SK-N-SH (cell line): ENCODE data around the gene ASZ1. TPM values are rescaled to one million over a fixed set of nuclear protein-coding genes. Genes with fewer than 3 reads are reported as not detected.

Experiments used
- CTCF ChIA-PET: fragments of 300-600, 350-600 bp; formaldehyde crosslinking; extraction: SDS; loops from one replicate; lab custom pipeline; 2021; lab: Yijun Ruan, JAX
- POLR2A ChIA-PET: fragments of 350-600 bp; sonication (Branson Sonifier 250); formaldehyde crosslinking; extraction: SDS; loops from one replicate; lab custom pipeline; 2020; ENCODE audit warnings: antibody characterized with exemption, inconsistent platforms; lab: Yijun Ruan, JAX
- DNase-seq: peaks from one replicate; pipeline ENCODE4 v3.0.0; 2012
- H2AFZ ChIP-seq: fragments of 200-600 bp; sonication (generic); 2 replicates; pipeline ENCODE4 v1.8.1; 2016; ENCODE audit warnings: antibody characterized with exemption, mild to moderate bottlenecking, low read depth
- H3F3A ChIP-seq: fragments of 200-600 bp; sonication (generic); replicated peaks from 2 replicates; pipeline ENCODE3; 2016; ENCODE audit warnings: antibody characterized with exemption, mild to moderate bottlenecking; ENCODE audit not compliant: insufficient read depth
- H3K27ac ChIP-seq, 2 experiments: fragments of 200-500 bp in 1 of 2; fragments of 200-600 bp in 1 of 2; sonication (Bioruptor generic) in 1 of 2; sonication (generic), shearing (Covaris generic) in 1 of 2; 2 replicates each; pipeline versions ENCODE4 v1.5.1 to v1.6.1; 2014 to 2016; ENCODE audit warnings: low read depth in 2 of 2, inconsistent platforms in 1 of 2, low read length in 1 of 2, mild to moderate bottlenecking in 1 of 2, mixed read lengths in 1 of 2
- H3K27me3 ChIP-seq: fragments of 200-600 bp; sonication (generic), shearing (Covaris generic); 2 replicates; pipeline ENCODE4 v1.6.1; 2016; ENCODE audit warnings: mixed run types; ENCODE audit not compliant: insufficient read depth
- H3K36me3 ChIP-seq, 2 experiments: fragments of 200-500 bp in 1 of 2; fragments of 200-600 bp in 1 of 2; sonication (Bioruptor generic) in 1 of 2; sonication (generic) in 1 of 2; replicated peaks in 1 of 2; 2 replicates each; pipeline versions ENCODE3 to v1.5.1; 2014 to 2016; ENCODE audit warnings: low read length in 1 of 2, mild to moderate bottlenecking in 1 of 2; ENCODE audit not compliant: insufficient read depth in 2 of 2, control insufficient read depth in 1 of 2
- H3K4me1 ChIP-seq, 2 experiments: fragments of 200-500 bp in 1 of 2; fragments of 200-600 bp in 1 of 2; sonication (Bioruptor generic) in 1 of 2; sonication (generic), shearing (Covaris generic) in 1 of 2; 2 replicates each; pipeline versions ENCODE4 v1.5.1 to v1.6.1; 2014 to 2016; ENCODE audit warnings: low read depth in 1 of 2, low read length in 1 of 2, mixed run types in 1 of 2; ENCODE audit not compliant: insufficient read depth in 2 of 2, control insufficient read depth in 1 of 2
- H3K4me2 ChIP-seq: fragments of 200-600 bp; sonication (generic), shearing (Covaris generic); 2 replicates; pipeline ENCODE4 v1.6.1; 2017; ENCODE audit warnings: mixed run types
- H3K4me3 ChIP-seq, 2 experiments: fragments of 200-500 bp in 1 of 2; fragments of 200-600 bp in 1 of 2; sonication (Bioruptor generic) in 1 of 2; sonication (generic), shearing (Covaris generic) in 1 of 2; 2 replicates each; pipeline versions ENCODE4 v1.5.1 to v1.8.1; 2014 to 2016; ENCODE audit warnings: low read depth in 2 of 2, inconsistent platforms in 1 of 2, low read length in 1 of 2, mild to moderate bottlenecking in 1 of 2, mixed read lengths in 1 of 2, moderate library complexity in 1 of 2
- H3K79me2 ChIP-seq: fragments of 200-600 bp; sonication (generic); 2 replicates; pipeline ENCODE4 v1.8.1; 2017; ENCODE audit warnings: mild to moderate bottlenecking; ENCODE audit not compliant: insufficient read depth
- H3K9ac ChIP-seq: fragments of 200-600 bp; sonication (generic); 2 replicates; pipeline ENCODE4 v1.6.1; 2017; ENCODE audit warnings: mixed run types
- H3K9me2 ChIP-seq: fragments of 200-600 bp; sonication (generic); 2 replicates; pipeline ENCODE4 v1.6.1; 2017; ENCODE audit warnings: mixed run types
- H3K9me3 ChIP-seq: fragments of 200-600 bp; sonication (generic); 2 replicates; pipeline ENCODE4 v1.6.1; 2017; ENCODE audit warnings: mixed run types, mild to moderate bottlenecking, moderate library complexity
- H4K20me1 ChIP-seq: fragments of 200-600 bp; sonication (generic); 2 replicates; pipeline ENCODE4 v1.6.1; 2017; ENCODE audit warnings: mild to moderate bottlenecking, mixed run types; ENCODE audit not compliant: insufficient read depth
- ELF1 ChIP-seq: IDR thresholded peaks from 2 replicates; pipeline ENCODE4 v1.4.0; 2012
- EP300 ChIP-seq, 2 experiments: IDR thresholded peaks; 2 replicates each; pipeline versions ENCODE4 v1.4.0 to v1.6.1; 2012; ENCODE audit warnings: borderline replicate concordance in 1 of 2, low read depth in 1 of 2, low read length in 1 of 2
- EZH2phosphoT487 ChIP-seq: fragments of 200-600 bp; sonication (generic); IDR thresholded peaks from 2 replicates; pipeline ENCODE4 v1.6.1; 2017; ENCODE audit warnings: low read depth, mixed run types, mild to moderate bottlenecking, antibody characterized with exemption, moderate library complexity, borderline replicate concordance
- FOSL2 ChIP-seq: IDR thresholded peaks from 2 replicates; pipeline ENCODE4 v1.4.0; 2012; ENCODE audit warnings: low read depth, mild to moderate bottlenecking, moderate library complexity, borderline replicate concordance
- FOXJ3 ChIP-seq: sonication (generic); formaldehyde crosslinking; IDR thresholded peaks from 2 replicates; pipeline ENCODE4 v1.5.1; 2020; ENCODE audit warnings: mild to moderate bottlenecking, missing genetic modification reagents
- FOXM1 ChIP-seq: IDR thresholded peaks from 2 replicates; pipeline ENCODE4 v1.4.0; 2012; ENCODE audit warnings: low read depth, mild to moderate bottlenecking
- GABPA ChIP-seq: IDR thresholded peaks from 2 replicates; pipeline ENCODE4 v1.4.0; 2012; ENCODE audit warnings: low read depth, mild to moderate bottlenecking
- MEF2A ChIP-seq: IDR thresholded peaks from 2 replicates; pipeline ENCODE4 v1.4.0; 2012; ENCODE audit warnings: low read depth, borderline replicate concordance
- MXI1 ChIP-seq: IDR thresholded peaks from 2 replicates; pipeline ENCODE4 v1.6.1; 2012; ENCODE audit warnings: mild to moderate bottlenecking, low read depth, low read length, improper control_type of control experiment
- POLR2AphosphoS5 ChIP-seq: IDR thresholded peaks from 2 replicates; pipeline ENCODE4 v1.6.1; 2012; ENCODE audit warnings: low read depth, low read length
- RAD21 ChIP-seq: IDR thresholded peaks from 2 replicates; pipeline ENCODE4 v1.6.1; 2012; ENCODE audit warnings: mild to moderate bottlenecking, low read length
- REST ChIP-seq: IDR thresholded peaks from 2 replicates; pipeline ENCODE4 v1.6.1; 2012; ENCODE audit warnings: mild to moderate bottlenecking, low read depth, low read length, moderate library complexity
- RFX5 ChIP-seq: IDR thresholded peaks from 2 replicates; pipeline ENCODE4 v1.6.1; 2012; ENCODE audit warnings: mild to moderate bottlenecking, improper control_type of control experiment, low read length
- TCF12 ChIP-seq: IDR thresholded peaks from 2 replicates; pipeline ENCODE4 v1.4.0; 2012
- YY1 ChIP-seq: IDR thresholded peaks from 2 replicates; pipeline ENCODE4 v1.4.0; 2012; ENCODE audit warnings: low read depth, mild to moderate bottlenecking
- ZBTB33 ChIP-seq: IDR thresholded peaks from 2 replicates; pipeline ENCODE4 v1.4.0; 2012; ENCODE audit warnings: low read depth, borderline replicate concordance
- polyA plus RNA-seq, 3 experiments: library from polyadenylated mRNA; depleted of rRNA; stranded (reverse); fragments of >200 nt; gene quantifications; 2 replicates each; pipeline ENCODE4 v1.2.3, GENCODE V29; 2012
- TF ChIP-seq, protein P1 (sequence below): fragments of 150-350 bp; IDR thresholded peaks from 2 replicates; pipeline ENCODE4 v1.6.1; 2017; ENCODE audit warnings: antibody characterized with exemption, low read length, low read depth, borderline replicate concordance
- TF ChIP-seq, protein P2 (sequence below): IDR thresholded peaks from 2 replicates; pipeline ENCODE4 v1.4.0; 2012; ENCODE audit warnings: low read depth
- TF ChIP-seq, protein P3 (sequence below): fragments of 200-600 bp; sonication (generic); IDR thresholded peaks from 2 replicates; pipeline ENCODE4 v1.6.1; 2017; ENCODE audit warnings: antibody characterized with exemption, mild to moderate bottlenecking, moderate library complexity

ASZ1 gene
- polyA plus RNA-seq, 1 of the 3 experiments (the other 2 are of a cell fraction): not detected

- Histone ChIP-seq H3K4me2 (no peak overlapping the region), H3K36me3 (no peaks in the 10 kb centered on the region), H3K4me3 (no peak overlapping the region), H2AFZ (no peak overlapping the region), H3K9ac (no peak overlapping the region), H4K20me1 (no peaks in the 10 kb centered on the region), H3F3A (no peaks in the 10 kb centered on the region), H3K4me1 (no peaks in the 10 kb centered on the region), H3K9me3 (no peaks in the 10 kb centered on the region), H3K27me3 (no peaks in the 10 kb centered on the region; the same call in 1 of the 2 replicates), H3K79me2 (no peaks in the 10 kb centered on the region), H3K9me2 (no peaks in the 10 kb centered on the region), H3K27ac (no peak overlapping the region)
- TF ChIP-seq, protein P1, sequence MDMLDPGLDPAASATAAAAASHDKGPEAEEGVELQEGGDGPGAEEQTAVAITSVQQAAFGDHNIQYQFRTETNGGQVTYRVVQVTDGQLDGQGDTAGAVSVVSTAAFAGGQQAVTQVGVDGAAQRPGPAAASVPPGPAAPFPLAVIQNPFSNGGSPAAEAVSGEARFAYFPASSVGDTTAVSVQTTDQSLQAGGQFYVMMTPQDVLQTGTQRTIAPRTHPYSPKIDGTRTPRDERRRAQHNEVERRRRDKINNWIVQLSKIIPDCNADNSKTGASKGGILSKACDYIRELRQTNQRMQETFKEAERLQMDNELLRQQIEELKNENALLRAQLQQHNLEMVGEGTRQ: no peak
- TF ChIP-seq REST (no peak), ZBTB33 (no peak), EP300 (IDR thresholded peaks at IDR 0.05; ENCODE audit: borderline replicate concordance in 1 of 2, low read depth in 1 of 2, low read length in 1 of 2) (no peak), GABPA (no peak), TCF12 (no peak), FOXJ3 (CRISPR knock-in tag) (no peak), YY1 (no peak), ELF1 (no peak), RAD21 (no peak), MEF2A (no peak), RFX5 (no peak), FOXM1 (no peak), MXI1 (no peak), POLR2AphosphoS5 (no peak), EZH2phosphoT487 (no peak), FOSL2 (no peak)
- TF ChIP-seq, protein P2, sequence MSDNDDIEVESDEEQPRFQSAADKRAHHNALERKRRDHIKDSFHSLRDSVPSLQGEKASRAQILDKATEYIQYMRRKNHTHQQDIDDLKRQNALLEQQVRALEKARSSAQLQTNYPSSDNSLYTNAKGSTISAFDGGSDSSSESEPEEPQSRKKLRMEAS: no peak
- TF ChIP-seq, protein P3, sequence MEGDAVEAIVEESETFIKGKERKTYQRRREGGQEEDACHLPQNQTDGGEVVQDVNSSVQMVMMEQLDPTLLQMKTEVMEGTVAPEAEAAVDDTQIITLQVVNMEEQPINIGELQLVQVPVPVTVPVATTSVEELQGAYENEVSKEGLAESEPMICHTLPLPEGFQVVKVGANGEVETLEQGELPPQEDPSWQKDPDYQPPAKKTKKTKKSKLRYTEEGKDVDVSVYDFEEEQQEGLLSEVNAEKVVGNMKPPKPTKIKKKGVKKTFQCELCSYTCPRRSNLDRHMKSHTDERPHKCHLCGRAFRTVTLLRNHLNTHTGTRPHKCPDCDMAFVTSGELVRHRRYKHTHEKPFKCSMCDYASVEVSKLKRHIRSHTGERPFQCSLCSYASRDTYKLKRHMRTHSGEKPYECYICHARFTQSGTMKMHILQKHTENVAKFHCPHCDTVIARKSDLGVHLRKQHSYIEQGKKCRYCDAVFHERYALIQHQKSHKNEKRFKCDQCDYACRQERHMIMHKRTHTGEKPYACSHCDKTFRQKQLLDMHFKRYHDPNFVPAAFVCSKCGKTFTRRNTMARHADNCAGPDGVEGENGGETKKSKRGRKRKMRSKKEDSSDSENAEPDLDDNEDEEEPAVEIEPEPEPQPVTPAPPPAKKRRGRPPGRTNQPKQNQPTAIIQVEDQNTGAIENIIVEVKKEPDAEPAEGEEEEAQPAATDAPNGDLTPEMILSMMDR: no peak
- DNase-seq: no peak
- POLR2A ChIA-PET: no interaction called here
- CTCF ChIA-PET: interaction anchor here (0.8 kb wide), 1 partner anchor 78 kb away, joined by 4 read pairs; no protein-coding TSS in a partner anchor
These were observed 45.0 kb upstream of the ASZ1 start for GRCh38 chr7:117472335-117472734.
